Panc1 (cell line): ENCODE measurements around the gene STXBP5.

Experiments used
- POLR2AphosphoS5 ChIP-seq: IDR thresholded peaks from 2 replicates; pipeline ENCODE4 v1.6.1; 2012; ENCODE audit warnings: mild to moderate bottlenecking, low read depth, low read length, moderate library complexity
- SIN3A ChIP-seq: IDR thresholded peaks from 2 replicates; pipeline ENCODE4 v1.6.1; 2012; ENCODE audit warnings: low read depth, mild to moderate bottlenecking, low read length, moderate library complexity, borderline replicate concordance; ENCODE audit not compliant: insufficient read depth
- TCF7L2 ChIP-seq: IDR thresholded peaks from 2 replicates; pipeline ENCODE4 v1.6.1; 2011; ENCODE audit warnings: mild to moderate bottlenecking, low read depth, low read length, inconsistent platforms
- TF ChIP-seq, protein P1 (sequence below): fragments of 450-650 bp; IDR thresholded peaks from 2 replicates; pipeline ENCODE4 v1.5.1; 2017; ENCODE audit warnings: mild to moderate bottlenecking
- TF ChIP-seq, protein P2 (sequence below), 2 experiments: IDR thresholded peaks; 2 replicates each; pipeline ENCODE4 v1.6.1; 2011 to 2012; ENCODE audit warnings: low read depth in 2 of 2, control low read depth in 1 of 2, low read length in 1 of 2, mild to moderate bottlenecking in 1 of 2, moderate library complexity in 1 of 2; ENCODE audit not compliant: insufficient read depth in 1 of 2

DNA sequence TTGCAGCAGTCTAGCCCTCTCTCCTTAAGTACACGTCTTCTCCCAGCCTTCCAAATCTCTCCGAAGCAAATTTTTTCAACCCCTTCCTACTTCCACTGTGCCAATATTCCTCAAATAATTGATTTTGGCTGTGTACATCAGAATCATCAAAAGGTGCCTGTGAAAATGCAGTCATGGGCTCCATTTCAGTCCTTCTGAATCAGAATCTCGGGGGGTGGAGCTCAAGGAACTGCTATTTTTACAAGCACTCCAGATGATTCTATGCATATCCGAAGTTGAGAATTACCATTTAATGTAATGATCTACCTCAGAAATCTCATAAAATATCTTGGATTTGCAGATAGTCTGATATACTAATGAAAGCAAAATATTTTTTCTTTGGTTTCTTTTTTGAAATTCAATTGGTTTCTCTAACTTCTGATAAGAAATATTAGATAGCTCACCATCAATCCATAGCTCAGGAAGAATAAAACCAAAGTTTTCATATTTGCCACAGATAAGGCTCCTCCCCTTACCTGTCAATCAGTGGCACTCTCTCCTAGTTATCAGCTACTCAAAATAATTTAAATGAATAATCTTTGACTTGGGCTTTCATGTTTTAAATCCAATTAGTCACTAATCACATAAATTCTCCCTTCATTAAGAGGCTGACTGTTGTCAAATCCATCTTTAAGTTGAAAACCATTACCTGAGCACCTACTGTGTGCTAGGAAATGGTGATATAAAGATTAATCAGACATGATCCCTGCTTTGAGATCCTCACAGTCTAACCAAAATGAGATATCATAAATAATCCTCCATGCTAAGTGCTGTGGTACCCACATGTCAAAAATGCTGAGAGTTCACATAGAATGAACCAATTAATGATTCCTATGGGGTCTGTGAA, 36.4 kb upstream of the STXBP5 start:
- TF ChIP-seq, protein P1, sequence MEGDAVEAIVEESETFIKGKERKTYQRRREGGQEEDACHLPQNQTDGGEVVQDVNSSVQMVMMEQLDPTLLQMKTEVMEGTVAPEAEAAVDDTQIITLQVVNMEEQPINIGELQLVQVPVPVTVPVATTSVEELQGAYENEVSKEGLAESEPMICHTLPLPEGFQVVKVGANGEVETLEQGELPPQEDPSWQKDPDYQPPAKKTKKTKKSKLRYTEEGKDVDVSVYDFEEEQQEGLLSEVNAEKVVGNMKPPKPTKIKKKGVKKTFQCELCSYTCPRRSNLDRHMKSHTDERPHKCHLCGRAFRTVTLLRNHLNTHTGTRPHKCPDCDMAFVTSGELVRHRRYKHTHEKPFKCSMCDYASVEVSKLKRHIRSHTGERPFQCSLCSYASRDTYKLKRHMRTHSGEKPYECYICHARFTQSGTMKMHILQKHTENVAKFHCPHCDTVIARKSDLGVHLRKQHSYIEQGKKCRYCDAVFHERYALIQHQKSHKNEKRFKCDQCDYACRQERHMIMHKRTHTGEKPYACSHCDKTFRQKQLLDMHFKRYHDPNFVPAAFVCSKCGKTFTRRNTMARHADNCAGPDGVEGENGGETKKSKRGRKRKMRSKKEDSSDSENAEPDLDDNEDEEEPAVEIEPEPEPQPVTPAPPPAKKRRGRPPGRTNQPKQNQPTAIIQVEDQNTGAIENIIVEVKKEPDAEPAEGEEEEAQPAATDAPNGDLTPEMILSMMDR: no peak
- no peak for TF ChIP-seq TCF7L2
- no peak for TF ChIP-seq SIN3A
- TF ChIP-seq, protein P2, sequence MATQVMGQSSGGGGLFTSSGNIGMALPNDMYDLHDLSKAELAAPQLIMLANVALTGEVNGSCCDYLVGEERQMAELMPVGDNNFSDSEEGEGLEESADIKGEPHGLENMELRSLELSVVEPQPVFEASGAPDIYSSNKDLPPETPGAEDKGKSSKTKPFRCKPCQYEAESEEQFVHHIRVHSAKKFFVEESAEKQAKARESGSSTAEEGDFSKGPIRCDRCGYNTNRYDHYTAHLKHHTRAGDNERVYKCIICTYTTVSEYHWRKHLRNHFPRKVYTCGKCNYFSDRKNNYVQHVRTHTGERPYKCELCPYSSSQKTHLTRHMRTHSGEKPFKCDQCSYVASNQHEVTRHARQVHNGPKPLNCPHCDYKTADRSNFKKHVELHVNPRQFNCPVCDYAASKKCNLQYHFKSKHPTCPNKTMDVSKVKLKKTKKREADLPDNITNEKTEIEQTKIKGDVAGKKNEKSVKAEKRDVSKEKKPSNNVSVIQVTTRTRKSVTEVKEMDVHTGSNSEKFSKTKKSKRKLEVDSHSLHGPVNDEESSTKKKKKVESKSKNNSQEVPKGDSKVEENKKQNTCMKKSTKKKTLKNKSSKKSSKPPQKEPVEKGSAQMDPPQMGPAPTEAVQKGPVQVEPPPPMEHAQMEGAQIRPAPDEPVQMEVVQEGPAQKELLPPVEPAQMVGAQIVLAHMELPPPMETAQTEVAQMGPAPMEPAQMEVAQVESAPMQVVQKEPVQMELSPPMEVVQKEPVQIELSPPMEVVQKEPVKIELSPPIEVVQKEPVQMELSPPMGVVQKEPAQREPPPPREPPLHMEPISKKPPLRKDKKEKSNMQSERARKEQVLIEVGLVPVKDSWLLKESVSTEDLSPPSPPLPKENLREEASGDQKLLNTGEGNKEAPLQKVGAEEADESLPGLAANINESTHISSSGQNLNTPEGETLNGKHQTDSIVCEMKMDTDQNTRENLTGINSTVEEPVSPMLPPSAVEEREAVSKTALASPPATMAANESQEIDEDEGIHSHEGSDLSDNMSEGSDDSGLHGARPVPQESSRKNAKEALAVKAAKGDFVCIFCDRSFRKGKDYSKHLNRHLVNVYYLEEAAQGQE (IDR thresholded peaks at IDR 0.05; ENCODE audit: insufficient read depth in 1 of 2, low read depth in 2 of 2, low read length in 1 of 2): no peak
- TF ChIP-seq POLR2AphosphoS5: no peak
